Measurements from ENCODE around the gene RSAD2. TPM values are rescaled to one million over a fixed set of nuclear protein-coding genes. Genes with fewer than 3 reads are reported as not detected.

Gene RSAD2
- total RNA-seq, 1 experiment from 2014 or later, result not detected

DNA sequence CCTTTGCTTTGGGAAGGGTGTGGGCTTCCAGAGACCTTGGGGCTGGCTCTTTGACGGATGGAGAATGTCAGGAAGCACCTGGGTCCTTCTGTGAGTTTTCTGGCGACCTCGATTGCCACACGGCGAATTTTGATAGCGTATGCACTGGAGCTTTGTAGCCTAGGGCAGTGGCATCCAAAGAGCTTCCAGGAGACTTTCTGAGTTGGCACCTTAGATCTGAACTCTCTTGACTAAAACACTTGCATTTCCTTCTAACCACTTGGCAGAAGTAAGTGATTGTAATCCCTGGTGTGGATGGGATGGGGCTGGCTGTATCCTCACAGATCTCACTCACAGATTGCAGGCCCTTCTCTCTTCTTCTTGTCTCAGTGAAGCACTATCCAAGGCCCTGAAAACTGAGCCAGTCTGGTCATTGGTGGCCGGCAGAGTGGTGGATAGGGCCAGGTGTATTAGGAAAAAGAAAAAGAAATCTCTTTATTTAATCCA is 47.4 kb downstream of the RSAD2 start:
- no peak overlapping the region for H3K4me2 ChIP-seq
- no peaks in the 10 kb centered on the region for H4K20me1 ChIP-seq (ENCODE audit: insufficient read depth)
- H3K9me3 ChIP-seq (ENCODE audit: insufficient read depth, low read depth), result no peaks in the 10 kb centered on the region
- intact Hi-C loops (cut with micrococcal nuclease; ENCODE audit: unreplicated experiment), result no loop called here
- no peaks in the 10 kb centered on the region for H3K4me1 ChIP-seq (replicated peaks; ENCODE audit: insufficient read depth)
- TF ChIP-seq CTCF (conservative IDR thresholded peaks at IDR 0.05) (no peak), EZH2 (IDR thresholded peaks at IDR 0.05; ENCODE audit: low read depth) (no peak)
- H3K79me2 ChIP-seq (ENCODE audit: low read depth), result no peaks in the 10 kb centered on the region
- no peak overlapping the region for H3K27ac ChIP-seq
- H3K9me2 ChIP-seq (ENCODE audit: insufficient read depth), result no peaks in the 10 kb centered on the region
- DNase-seq, result no peak
- ChIA-PET CTCF (no interaction called here), POLR2A (ENCODE audit: unreplicated experiment) (no interaction called here)
- H3K27me3 ChIP-seq (ENCODE audit: insufficient read depth, low read depth), result no peaks in the 10 kb centered on the region
- no peaks in the 10 kb centered on the region for H3F3A ChIP-seq (ENCODE audit: insufficient read depth, low read depth)
- no peak overlapping the region for H2AFZ ChIP-seq
- BruUV-seq (replicated peaks), result no TSS peak
- H3K36me3 ChIP-seq (ENCODE audit: low read depth), result no peaks in the 10 kb centered on the region
- H3K4me3 ChIP-seq, result no peak overlapping the region

GRCh38 chr2:6926071-6926732 is 48.6 kb downstream of the RSAD2 start:
- POLR2A ChIA-PET (ENCODE audit: unreplicated experiment), result no interaction called here
- Histone ChIP-seq H3K27ac (no peak overlapping the region), H3K4me1 (replicated peaks; ENCODE audit: insufficient read depth) (no peaks in the 10 kb centered on the region), H3F3A (ENCODE audit: insufficient read depth, low read depth) (no peaks in the 10 kb centered on the region), H2AFZ (no peak overlapping the region), H3K9me3 (ENCODE audit: insufficient read depth, low read depth) (no peaks in the 10 kb centered on the region), H3K36me3 (ENCODE audit: low read depth) (no peaks in the 10 kb centered on the region), H3K4me3 (no peak overlapping the region), H3K4me2 (no peak overlapping the region), H3K79me2 (ENCODE audit: low read depth) (no peaks in the 10 kb centered on the region), H3K27me3 (ENCODE audit: insufficient read depth, low read depth) (no peaks in the 10 kb centered on the region), H4K20me1 (ENCODE audit: insufficient read depth) (no peaks in the 10 kb centered on the region), H3K9me2 (ENCODE audit: insufficient read depth) (no peaks in the 10 kb centered on the region)
- TF ChIP-seq EZH2 (IDR thresholded peaks at IDR 0.05; ENCODE audit: low read depth), result no peak
- TF ChIP-seq CTCF (conservative IDR thresholded peaks at IDR 0.05), result no peak
- intact Hi-C loops (cut with micrococcal nuclease; ENCODE audit: unreplicated experiment), result no loop called here
- CTCF ChIA-PET, result no interaction called here
- no peak for DNase-seq
- BruUV-seq (replicated peaks), result no TSS peak

GRCh38 chr2:6927186-6927585 is 49.6 kb downstream of the RSAD2 start:
- H3K9me3 ChIP-seq (ENCODE audit: insufficient read depth, low read depth), result no peaks in the 10 kb centered on the region
- DNase-seq, result no peak
- no TSS peak for BruUV-seq (replicated peaks)
- ChIA-PET CTCF (no interaction called here), POLR2A (ENCODE audit: unreplicated experiment) (no interaction called here)
- H4K20me1 ChIP-seq (ENCODE audit: insufficient read depth), result no peaks in the 10 kb centered on the region
- H3K36me3 ChIP-seq (ENCODE audit: low read depth), result no peaks in the 10 kb centered on the region
- H3K27ac ChIP-seq, result no peak overlapping the region
- TF ChIP-seq EZH2 (IDR thresholded peaks at IDR 0.05; ENCODE audit: low read depth) (no peak), CTCF (conservative IDR thresholded peaks at IDR 0.05) (no peak)
- H3K9me2 ChIP-seq (ENCODE audit: insufficient read depth), result no peaks in the 10 kb centered on the region
- no peaks in the 10 kb centered on the region for H3K27me3 ChIP-seq (ENCODE audit: insufficient read depth, low read depth)
- H3K4me2 ChIP-seq, result no peak overlapping the region
- H3K79me2 ChIP-seq (ENCODE audit: low read depth), result no peaks in the 10 kb centered on the region
- intact Hi-C loops (cut with micrococcal nuclease; ENCODE audit: unreplicated experiment), result no loop called here
- H3F3A ChIP-seq (ENCODE audit: insufficient read depth, low read depth), result no peaks in the 10 kb centered on the region
- no peak overlapping the region for H2AFZ ChIP-seq
- no peaks in the 10 kb centered on the region for H3K4me1 ChIP-seq (replicated peaks; ENCODE audit: insufficient read depth)
- no peak overlapping the region for H3K4me3 ChIP-seq

Measured in PC-9 (cell line).